HepG2 (cell line): ENCODE results near the gene PPP2R5D. TPM values are rescaled to one million over a fixed set of nuclear protein-coding genes. Genes with fewer than 3 reads are reported as not detected.

ENCODE experiments used
- GATAD1 ChIP-seq: IDR thresholded peaks from 2 replicates; pipeline ENCODE4 v1.6.1; 2016; ENCODE audit warnings: missing genetic modification reagents, missing compliant biosample characterization
- MBNL3 ChIP-seq: fragments of 250-450 bp; sonication (Bioruptor Pico); conservative IDR thresholded peaks from 2 replicates; pipeline ENCODE4 v1.8.0; 2022; ENCODE audit warnings: mild to moderate bottlenecking, inconsistent platforms
- NR0B2 ChIP-seq: sonication (generic); formaldehyde crosslinking; IDR thresholded peaks from 2 replicates; pipeline ENCODE4 v1.4.0; 2020; ENCODE audit warnings: mild to moderate bottlenecking, missing genetic modification reagents
- POGZ ChIP-seq: sonication (generic); formaldehyde crosslinking; IDR thresholded peaks from 2 replicates; pipeline ENCODE4 v1.4.0; 2020; ENCODE audit warnings: mild to moderate bottlenecking, missing genetic modification reagents
- PREB ChIP-seq: sonication (generic); formaldehyde crosslinking; IDR thresholded peaks from 2 replicates; pipeline ENCODE4 v1.4.0; 2020; ENCODE audit warnings: missing genetic modification reagents
- RAD51 ChIP-seq: fragments of 450-650 bp; IDR thresholded peaks from 2 replicates; pipeline ENCODE4 v1.6.1; 2016; ENCODE audit warnings: borderline replicate concordance
- RXRB ChIP-seq: IDR thresholded peaks from 2 replicates; pipeline ENCODE4 v1.6.1; 2016; ENCODE audit warnings: borderline replicate concordance, missing genetic modification reagents, missing compliant biosample characterization
- SKI ChIP-seq: fragments of 450-650 bp; IDR thresholded peaks from one replicate; pipeline ENCODE4 v1.6.1; 2018; ENCODE audit warnings: mild to moderate bottlenecking; ENCODE audit not compliant: partially characterized antibody
- SNAI1 ChIP-seq: sonication (generic); formaldehyde crosslinking; IDR thresholded peaks from 2 replicates; pipeline ENCODE4 v1.5.0; 2020; ENCODE audit warnings: mild to moderate bottlenecking, missing genetic modification reagents, borderline replicate concordance
- SOX13 ChIP-seq, 3 experiments: fragments of 450-650 bp in 1 of 3; sonication (generic) in 1 of 3; formaldehyde crosslinking in 1 of 3; IDR thresholded peaks in 2 of 3; conservative IDR thresholded peaks in 1 of 3; 2 replicates each; pipeline versions ENCODE4 v1.5.0 to v1.6.1; 2016 to 2020; ENCODE audit warnings: antibody characterized with exemption in 1 of 3, mild to moderate bottlenecking in 1 of 3, missing compliant biosample characterization in 1 of 3, missing genetic modification reagents in 1 of 3, moderate library complexity in 1 of 3
- SP2 ChIP-seq: sonication (generic); formaldehyde crosslinking; IDR thresholded peaks from 2 replicates; pipeline ENCODE4 v1.5.1; 2020; ENCODE audit warnings: mild to moderate bottlenecking, missing genetic modification reagents
- TCF12 ChIP-seq, 2 experiments: fragments of 450-650 bp in 1 of 2; sonication (generic) in 1 of 2; formaldehyde crosslinking in 1 of 2; IDR thresholded peaks; 2 replicates each; pipeline versions ENCODE4 v1.6.1 to v1.8.0; 2017 to 2022; ENCODE audit warnings: antibody characterized with exemption in 1 of 2, mild to moderate bottlenecking in 1 of 2, missing genetic modification reagents in 1 of 2, moderate library complexity in 1 of 2
- TRIM22 ChIP-seq: fragments of 450-650 bp; IDR thresholded peaks from 2 replicates; pipeline ENCODE4 v1.6.1; 2017
- ZBTB39 ChIP-seq: sonication (generic); formaldehyde crosslinking; IDR thresholded peaks from 2 replicates; pipeline ENCODE4 v1.5.0; 2020; ENCODE audit warnings: missing genetic modification reagents
- ZFP91 ChIP-seq: sonication (generic); formaldehyde crosslinking; IDR thresholded peaks from 2 replicates; pipeline ENCODE4 v1.9.0; 2022; ENCODE audit warnings: missing genetic modification reagents, mild to moderate bottlenecking, borderline replicate concordance
- ZNF280B ChIP-seq: sonication (generic); formaldehyde crosslinking; IDR thresholded peaks from 2 replicates; pipeline ENCODE4 v1.5.0; 2020; ENCODE audit warnings: missing genetic modification reagents, mild to moderate bottlenecking, borderline replicate concordance
- ZNF629 ChIP-seq: sonication (generic); formaldehyde crosslinking; conservative IDR thresholded peaks from 2 replicates; pipeline ENCODE4 v1.5.0; 2020; ENCODE audit warnings: missing genetic modification reagents
- ZNF713 ChIP-seq: sonication (generic); formaldehyde crosslinking; IDR thresholded peaks from 2 replicates; pipeline ENCODE4 v1.4.0; 2020; ENCODE audit warnings: mild to moderate bottlenecking, missing genetic modification reagents
- ZNF883 ChIP-seq: sonication (generic); formaldehyde crosslinking; IDR thresholded peaks from 2 replicates; pipeline ENCODE4 v1.5.1; 2020; ENCODE audit warnings: mild to moderate bottlenecking, missing genetic modification reagents; ENCODE audit errors: not compliant biosample characterization
- polyA plus RNA-seq, 8 experiments: library from polyadenylated mRNA; depleted of rRNA in 3 of 8; stranded (reverse) in 7 of 8; unstranded in 1 of 8; fragments of >200 nt; fragmentation: Illumina TruSeq in 4 of 8; extraction: Trizol in 4 of 8; gene quantifications; 2 replicates each; pipeline versions ENCODE4 v1.2.1 to v1.2.3, GENCODE V29; 2011 to 2016; ENCODE audit warnings: low read depth in 4 of 8, missing spikeins in 1 of 8, mixed read lengths in 1 of 8; ENCODE audit not compliant: insufficient read depth in 1 of 8
- total RNA-seq, 5 experiments: library from RNA; depleted of rRNA; stranded (reverse); fragments of >200 nt; fragmentation: Illumina TruSeq; extraction: Trizol; gene quantifications; 2 replicates each; pipeline ENCODE4 v1.2.3, GENCODE V29; 2016; ENCODE audit warnings: low read depth in 1 of 5

Gene PPP2R5D
- total and polyA plus RNA-seq, 2 of the 13 experiments (the other 11 are each of a cell fraction or from before 2014, with no cell fraction given) = 53.7 to 60.4 TPM

GRCh38 chr6:43053545-43054205 lies 69.3 kb downstream of the PPP2R5D start, which contains the start of gene CUL7 (continued):
- TF ChIP-seq ZFP91 = peak; percentile 98
- no peak; the same call in 1 of the 2 replicates for TF ChIP-seq ZNF713 (CRISPR knock-in tag)
- no peak for TF ChIP-seq NR0B2 (CRISPR knock-in tag)
- peak; percentile 97 for TF ChIP-seq ZNF280B (CRISPR knock-in tag)
- TF ChIP-seq RAD51 = no peak
- TF ChIP-seq SP2 (CRISPR knock-in tag) = peak; percentile 65
- TF ChIP-seq RXRB (CRISPR knock-in tag) = peak; percentile 63
- peak; percentile 70 for TF ChIP-seq SKI
- TF ChIP-seq ZBTB39 (CRISPR knock-in tag) = 0 out of 2 replicates have a peak, but pooled peaks have one; percentile 87
- TF ChIP-seq POGZ = peak; percentile 72
- peak; percentile 91 for TF ChIP-seq GATAD1 (CRISPR knock-in tag)
- TF ChIP-seq SNAI1 (CRISPR knock-in tag) = peak; percentile 84; the same call in 1 of the 2 replicates
- no peak; the same call in 1 of the 2 replicates for TF ChIP-seq SOX13 (IDR thresholded peaks at IDR 0.05)
- TF ChIP-seq SOX13 (CRISPR knock-in tag; conservative IDR thresholded peaks at IDR 0.05 in 1 of 2, IDR thresholded peaks at IDR 0.05 in 1 of 2) = peak in 1 of 2 experiments; percentile 70; a peak in 3 of 4 replicates
- TF ChIP-seq TRIM22 = no peak
- TF ChIP-seq ZNF629 (CRISPR knock-in tag) = no peak
- peak; percentile 76 for TF ChIP-seq ZNF883
- TF ChIP-seq PREB (CRISPR knock-in tag) = no peak
- no peak for TF ChIP-seq TCF12 (IDR thresholded peaks at IDR 0.05)
- peak; percentile 59; the same call in 1 of the 2 replicates for TF ChIP-seq TCF12 (CRISPR knock-in tag; IDR thresholded peaks at IDR 0.05)
- TF ChIP-seq MBNL3 (CRISPR knock-in tag) = no peak
